ENCODE data around the gene IFNG-AS1. TPM values are rescaled to one million over a fixed set of nuclear protein-coding genes. Genes with fewer than 3 reads are reported as not detected.
A peak's percentile ranks its signal among the peaks of the same experiment; 100 is the strongest.

The IFNG-AS1 gene
- total RNA-seq = not detected

GRCh38 chr12:67989184-67989920, at the start of gene IFNG-AS1:
Gene IFNG-AS1 (plus strand): TSS chr12:67989447.
- Histone ChIP-seq H3K36me3 (no peaks in the 10 kb centered on the region), H3K27me3 (no peaks in the 10 kb centered on the region), H3K9me3 (no peaks in the 10 kb centered on the region), H3K4me3 (no peak within 1 kb of the TSS), H3K27ac (no peak within 1 kb of the TSS), H3K4me1 (no peaks in the 10 kb centered on the region)
- TF ChIP-seq EP300 (IDR thresholded peaks at IDR 0.05) = no peak
- TF ChIP-seq POLR2AphosphoS5 (IDR thresholded peaks at IDR 0.05) = no peak
- no peak for TF ChIP-seq POLR2A (IDR thresholded peaks at IDR 0.05)
- no peak for TF ChIP-seq CTCF (IDR thresholded peaks at IDR 0.05)
- ATAC-seq = no peak
- WGBS, 2 donors (ENCODE audit: low coverage in 1 of 2) = 43 to 54% methylated on average over 6 to 7 of the region's 7 CpGs

DNA sequence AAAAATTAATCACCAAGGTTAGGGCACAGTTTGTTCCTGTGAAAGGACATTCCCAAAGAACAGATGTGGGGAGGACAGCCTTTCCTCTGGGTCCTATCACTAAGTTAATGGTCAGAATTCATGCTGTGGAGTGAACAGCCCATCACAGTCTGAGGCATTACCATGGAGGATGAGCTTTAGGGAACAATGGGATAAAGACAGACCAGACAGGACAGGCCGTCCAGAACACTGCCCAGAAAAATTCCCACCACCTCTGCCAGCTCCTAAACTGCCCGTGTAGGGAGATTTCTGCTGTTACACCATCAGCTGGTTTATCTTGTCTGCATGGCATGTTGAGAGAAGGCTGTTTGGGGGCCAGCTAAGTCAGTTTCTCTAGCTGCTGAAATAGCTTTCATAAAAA, 49.6 kb upstream of the IFNG-AS1 start:
- no peaks in the 10 kb centered on the region for H3K27me3 ChIP-seq
- H3K36me3 ChIP-seq = no peaks in the 10 kb centered on the region
- no peak overlapping the region for H3K4me3 ChIP-seq
- no peak for TF ChIP-seq CTCF (IDR thresholded peaks at IDR 0.05)
- peaks cover 0 to 19% (median 4%) of the 10 kb centered on the region in 3 donors for H3K4me1 ChIP-seq
- 35 to 38% methylated on average over 2 of the region's 2 CpGs for WGBS, 2 donors (ENCODE audit: low coverage in 1 of 2)
- ATAC-seq = no peak
- no peaks in the 10 kb centered on the region for H3K9me3 ChIP-seq
- peak overlapping the region in 1 of 4 donors; percentile 23 for H3K27ac ChIP-seq

DNA sequence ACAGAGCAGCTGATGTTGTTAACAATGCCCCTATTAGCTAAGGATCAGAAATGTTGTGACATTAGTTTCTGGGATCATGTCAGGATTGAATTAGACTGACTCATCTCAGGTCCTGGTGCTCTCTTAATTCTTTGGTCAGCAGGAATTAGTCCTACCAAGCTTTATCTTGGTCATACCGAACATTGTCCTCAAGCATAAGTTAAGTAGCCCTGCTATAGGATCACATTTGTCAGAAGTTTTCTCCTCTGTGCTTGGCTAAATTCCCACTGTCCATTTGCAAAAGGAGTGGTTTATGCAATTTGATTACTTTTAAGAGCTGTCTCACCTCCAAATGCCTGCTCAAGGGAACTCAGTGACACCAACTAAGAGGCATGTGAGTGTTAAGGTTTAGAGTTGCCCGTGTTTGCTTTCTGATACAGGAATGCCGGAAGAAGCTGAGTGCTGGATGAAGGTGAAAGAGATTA, 48.4 kb upstream of the IFNG-AS1 start:
- H3K27me3 ChIP-seq = no peaks in the 10 kb centered on the region
- H3K36me3 ChIP-seq = no peaks in the 10 kb centered on the region
- H3K4me1 ChIP-seq = peaks cover 0 to 19% (median 4%) of the 10 kb centered on the region in 3 donors
- peak overlapping the region in 2 of 4 donors; percentile 3 to 34 for H3K27ac ChIP-seq
- H3K4me3 ChIP-seq = no peak overlapping the region
- WGBS, 2 donors (ENCODE audit: low coverage in 1 of 2) = 25 to 56% methylated on average over 1 to 3 of the region's 3 CpGs
- no peaks in the 10 kb centered on the region for H3K9me3 ChIP-seq
- TF ChIP-seq CTCF (IDR thresholded peaks at IDR 0.05) (no peak), POLR2A (IDR thresholded peaks at IDR 0.05) (no peak), POLR2AphosphoS5 (IDR thresholded peaks at IDR 0.05) (no peak), EP300 (IDR thresholded peaks at IDR 0.05) (no peak)
- ATAC-seq = no peak

DNA sequence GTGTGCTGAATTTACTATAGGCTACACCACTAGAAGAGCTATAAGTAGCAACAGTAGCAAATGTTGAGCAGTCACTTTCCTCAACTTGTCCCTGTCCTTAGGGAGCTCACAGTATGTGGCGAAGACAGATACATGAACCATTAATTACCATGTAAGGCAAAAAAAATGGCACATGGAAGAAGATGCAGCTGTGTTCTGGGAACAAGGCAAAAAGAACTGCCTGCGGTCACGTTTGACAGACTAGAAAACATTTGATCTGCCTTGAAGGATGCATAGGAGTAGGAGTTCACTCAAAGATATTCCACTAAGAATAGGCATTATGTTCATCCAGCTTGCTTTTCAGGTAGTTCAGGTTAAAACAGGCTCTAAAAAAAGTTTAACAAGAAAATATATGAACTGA, 46.5 kb upstream of the IFNG-AS1 start:
- H3K36me3 ChIP-seq = no peaks in the 10 kb centered on the region
- H3K27me3 ChIP-seq = no peaks in the 10 kb centered on the region
- WGBS, 2 donors (ENCODE audit: low coverage in 1 of 2) = 68 to 77% methylated on average over 3 of the region's 3 CpGs
- no peak for ATAC-seq
- TF ChIP-seq EP300 (IDR thresholded peaks at IDR 0.05) = no peak
- no peak for TF ChIP-seq CTCF (IDR thresholded peaks at IDR 0.05)
- no peak for TF ChIP-seq POLR2AphosphoS5 (IDR thresholded peaks at IDR 0.05)
- TF ChIP-seq POLR2A (IDR thresholded peaks at IDR 0.05) = no peak
- H3K27ac ChIP-seq = peak overlapping the region in 1 of 4 donors; percentile 3
- peaks cover 0 to 19% (median 4%) of the 10 kb centered on the region in 3 donors for H3K4me1 ChIP-seq
- H3K4me3 ChIP-seq = no peak overlapping the region
- no peaks in the 10 kb centered on the region for H3K9me3 ChIP-seq

Measured in gastroesophageal sphincter (tissue), 4 donors.